Sigmoid colon (tissue), 4 donors: Measurements from ENCODE around the gene NUDT21.

Experiments
- EP300 ChIP-seq, 4 donors: sonication (generic); formaldehyde crosslinking; IDR thresholded peaks; one replicate each; pipeline ENCODE4 v1.6.1; 2017; ENCODE audit warnings: antibody characterized with exemption in 4 of 4
- TF ChIP-seq, protein P1 (sequence below), 4 experiments: fragments of 450-650 bp in 3 of 4; fragments of 200-600 bp in 1 of 4; IDR thresholded peaks; one replicate each; pipeline ENCODE4 v1.5.1; 2016 to 2019; ENCODE audit warnings: antibody characterized with exemption in 4 of 4, mild to moderate bottlenecking in 3 of 4, moderate library complexity in 2 of 4

DNA sequence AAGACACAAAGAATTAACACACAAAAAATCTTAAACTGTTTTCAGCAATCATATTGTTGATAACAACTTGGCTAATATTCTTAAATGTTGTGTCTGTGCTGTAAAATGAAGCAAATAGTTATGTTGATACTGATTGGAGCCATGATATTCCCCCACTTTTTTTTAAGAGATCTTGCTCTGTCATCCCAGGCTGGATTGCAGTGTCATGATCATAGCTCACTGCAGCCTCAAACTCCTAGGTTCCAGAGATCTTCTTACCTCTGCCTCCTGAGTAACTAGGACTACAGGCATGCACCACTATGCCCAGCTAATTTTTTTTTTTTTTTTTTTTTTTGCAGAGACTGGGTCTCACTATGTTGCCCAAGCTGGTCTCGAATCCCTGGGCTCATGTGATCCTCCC is 42.7 kb upstream of the NUDT21 start:
- TF ChIP-seq, protein P1, sequence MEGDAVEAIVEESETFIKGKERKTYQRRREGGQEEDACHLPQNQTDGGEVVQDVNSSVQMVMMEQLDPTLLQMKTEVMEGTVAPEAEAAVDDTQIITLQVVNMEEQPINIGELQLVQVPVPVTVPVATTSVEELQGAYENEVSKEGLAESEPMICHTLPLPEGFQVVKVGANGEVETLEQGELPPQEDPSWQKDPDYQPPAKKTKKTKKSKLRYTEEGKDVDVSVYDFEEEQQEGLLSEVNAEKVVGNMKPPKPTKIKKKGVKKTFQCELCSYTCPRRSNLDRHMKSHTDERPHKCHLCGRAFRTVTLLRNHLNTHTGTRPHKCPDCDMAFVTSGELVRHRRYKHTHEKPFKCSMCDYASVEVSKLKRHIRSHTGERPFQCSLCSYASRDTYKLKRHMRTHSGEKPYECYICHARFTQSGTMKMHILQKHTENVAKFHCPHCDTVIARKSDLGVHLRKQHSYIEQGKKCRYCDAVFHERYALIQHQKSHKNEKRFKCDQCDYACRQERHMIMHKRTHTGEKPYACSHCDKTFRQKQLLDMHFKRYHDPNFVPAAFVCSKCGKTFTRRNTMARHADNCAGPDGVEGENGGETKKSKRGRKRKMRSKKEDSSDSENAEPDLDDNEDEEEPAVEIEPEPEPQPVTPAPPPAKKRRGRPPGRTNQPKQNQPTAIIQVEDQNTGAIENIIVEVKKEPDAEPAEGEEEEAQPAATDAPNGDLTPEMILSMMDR (IDR thresholded peaks at IDR 0.05): no peak
- TF ChIP-seq EP300 (IDR thresholded peaks at IDR 0.05): no peak
